PC-9 (cell line): Measurements from ENCODE around the gene EXOSC5. TPM values are rescaled to one million over a fixed set of nuclear protein-coding genes. Genes with fewer than 3 reads are reported as not detected.

Experiments
- BruUV-seq: library from RNA; stranded (reverse); fragments of 400-500 nt; replicated peaks from 2 replicates; lab custom pipeline; 2021; lab: Mats Ljungman, UMichigan
- CTCF ChIA-PET: fragments of 300-600 bp; sonication (Branson Sonifier 250); formaldehyde crosslinking; loops from one replicate; lab custom pipeline; 2022; ENCODE audit warnings: antibody characterized with exemption; lab: Charles Lee
- POLR2A ChIA-PET: fragments of 300-600 bp; sonication (Branson Sonifier 250); formaldehyde crosslinking; loops from one replicate; lab custom pipeline; 2022; ENCODE audit warnings: antibody characterized with exemption; ENCODE audit not compliant: unreplicated experiment; lab: Charles Lee
- DNase-seq, 2 experiments: peaks; one replicate each; pipeline versions ENCODE4 v3.0.0 to v3.0.0-alpha.2; 2015 to 2022; ENCODE audit warnings: mixed read lengths in 1 of 2
- H2AFZ ChIP-seq: fragments of 200-600 bp; sonication (generic); 2 replicates; pipeline ENCODE4 v1.8.1; 2017; ENCODE audit warnings: antibody characterized with exemption
- H3F3A ChIP-seq: fragments of 200-600 bp; sonication (generic); 2 replicates; pipeline ENCODE4 v1.8.1; 2017; ENCODE audit warnings: antibody characterized with exemption, mild to moderate bottlenecking, low read depth; ENCODE audit not compliant: insufficient read depth
- H3K27ac ChIP-seq: fragments of 200-600 bp; sonication (generic); 2 replicates; pipeline ENCODE4 v1.6.1; 2016; ENCODE audit warnings: mixed run types
- H3K27me3 ChIP-seq: fragments of 200-600 bp; sonication (generic); 2 replicates; pipeline ENCODE4 v1.6.1; 2016; ENCODE audit warnings: low read depth, mixed run types; ENCODE audit not compliant: insufficient read depth
- H3K36me3 ChIP-seq: fragments of 200-600 bp; sonication (generic); 2 replicates; pipeline ENCODE4 v1.6.1; 2016; ENCODE audit warnings: low read depth, mixed run types
- H3K4me1 ChIP-seq: fragments of 200-600 bp; sonication (generic); replicated peaks from 2 replicates; pipeline ENCODE4 v1.6.1; 2016; ENCODE audit warnings: mixed run types; ENCODE audit not compliant: insufficient read depth
- H3K4me2 ChIP-seq: fragments of 200-600 bp; sonication (generic); 2 replicates; pipeline ENCODE4 v1.6.1; 2017; ENCODE audit warnings: mixed run types
- H3K4me3 ChIP-seq: fragments of 200-600 bp; sonication (generic); 2 replicates; pipeline ENCODE4 v1.6.1; 2016; ENCODE audit warnings: mixed run types
- H3K79me2 ChIP-seq: fragments of 200-600 bp; sonication (generic); 2 replicates; pipeline ENCODE4 v1.6.1; 2017; ENCODE audit warnings: low read depth, mixed run types
- H3K9me2 ChIP-seq: fragments of 200-600 bp; sonication (generic); 2 replicates; pipeline ENCODE4 v1.8.1; 2017; ENCODE audit warnings: mild to moderate bottlenecking; ENCODE audit not compliant: insufficient read depth
- H3K9me3 ChIP-seq: fragments of 200-600 bp; sonication (generic); 2 replicates; pipeline ENCODE4 v1.8.1; 2016; ENCODE audit warnings: low read depth; ENCODE audit not compliant: insufficient read depth
- H4K20me1 ChIP-seq: fragments of 200-600 bp; sonication (generic); 2 replicates; pipeline ENCODE4 v1.8.1; 2017; ENCODE audit not compliant: insufficient read depth
- CTCF ChIP-seq: fragments of 200-600 bp; sonication (generic); conservative IDR thresholded peaks from 2 replicates; pipeline ENCODE4 v1.6.1; 2017; ENCODE audit warnings: mixed run types, antibody characterized with exemption, mild to moderate bottlenecking, moderate library complexity
- EZH2 ChIP-seq: fragments of 200-600 bp; sonication (generic); IDR thresholded peaks from 2 replicates; pipeline ENCODE4 v1.8.0; 2017; ENCODE audit warnings: antibody characterized with exemption, low read depth
- intact Hi-C: fragments of 100-400 bp; cut with micrococcal nuclease; formaldehyde crosslinking; loops from one replicate; pipeline ENCODE4 v1.10.0; 2022; ENCODE audit not compliant: unreplicated experiment
- total RNA-seq: library from RNA; stranded (reverse); gene quantifications from 2 replicates; pipeline ENCODE4 v1.2.3, GENCODE V29; 2021

EXOSC5 gene
- total RNA-seq, 1 experiment from 2014 or later: 37.7 TPM

DNA sequence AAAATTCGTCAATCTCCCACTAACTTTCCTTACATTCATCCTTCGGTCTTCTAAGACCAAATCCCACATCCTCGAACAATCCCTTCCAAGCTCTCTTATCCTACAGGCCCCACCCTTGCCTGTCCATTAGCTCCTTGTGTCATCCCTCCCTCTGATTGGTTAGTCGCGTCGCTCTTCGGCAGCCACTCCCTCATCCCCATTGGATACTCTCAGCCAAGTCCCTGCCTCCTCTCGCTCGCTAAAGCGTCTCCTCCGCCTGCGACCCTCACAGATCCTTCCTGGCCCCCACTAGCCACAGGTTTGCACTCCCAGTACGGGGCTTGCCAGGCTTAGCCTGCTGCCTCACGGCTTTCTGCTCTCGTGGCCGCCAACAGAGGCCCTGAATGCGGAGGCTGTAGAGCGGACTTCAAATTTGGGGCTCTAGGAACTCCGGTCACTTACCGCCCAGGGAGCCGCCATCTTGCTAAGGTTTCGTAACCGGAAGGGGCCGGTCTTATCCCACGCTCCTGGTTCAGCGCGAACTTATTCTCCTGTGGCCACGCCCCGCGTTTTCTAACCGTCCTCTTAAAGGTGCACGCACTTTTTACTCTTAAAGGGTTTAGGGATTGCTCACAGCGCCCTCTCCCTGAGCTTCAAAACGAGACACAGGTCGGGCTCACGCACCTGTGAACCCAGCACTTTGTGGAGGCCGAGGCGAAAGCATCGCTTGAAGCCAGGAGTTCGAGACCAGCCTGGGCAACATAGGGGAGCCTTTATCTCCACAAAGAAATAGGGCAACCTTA is 42.5 kb upstream of the EXOSC5 start, which contains the start of gene DMAC2:
Gene DMAC2 (minus strand): TSS at position 472 of the 782 bp plus-strand sequence. CDS start 13 bp downstream, at position 459.
- POLR2A ChIA-PET: interaction anchor here (0.5 to 1.0 kb wide), 13 partner anchors 12 to 1273 kb away, joined by 3 to 25 read pairs (median 6); partner anchors contain the start of genes AXL and B3GNT8
- CTCF ChIA-PET: interaction anchor here (0.5 to 1.0 kb wide), 3 partner anchors 9 to 664 kb away, joined by 3 to 4 read pairs (median 3); no protein-coding TSS in a partner anchor
- intact Hi-C loops: loop anchor here (10.0 kb wide), 1 partner anchor 85 kb away; the partner anchor contains the start of gene TGFB1
- BruUV-seq: TSS peak; percentile 89
- Histone ChIP-seq H3K36me3 (no peaks in the 10 kb centered on the region), H3F3A (no peaks in the 10 kb centered on the region; the same call in 1 of the 2 replicates), H3K9me2 (no peaks in the 10 kb centered on the region), H3K4me3 (peak within 1 kb of the TSS; percentile 76), H3K9me3 (no peaks in the 10 kb centered on the region; the same call in 1 of the 2 replicates), H2AFZ (peak within 1 kb of the TSS; percentile 87), H3K79me2 (peaks cover 6% of the 10 kb centered on the region; the same call in 1 of the 2 replicates), H3K27me3 (peaks cover 7% of the 10 kb centered on the region; the same call in 1 of the 2 replicates), H4K20me1 (no peaks in the 10 kb centered on the region), H3K27ac (peak within 1 kb of the TSS; percentile 77), H3K4me1 (peaks cover 7% of the 10 kb centered on the region; the same call in 1 of the 2 replicates), H3K4me2 (peak within 1 kb of the TSS; percentile 87)
- peak; percentile 91 to 94 for DNase-seq
- TF ChIP-seq CTCF: peak; percentile 61; the same call in 1 of the 2 replicates
- TF ChIP-seq EZH2: no peak

GRCh38 chr19:41437944-41438574 is 40.9 kb upstream of the EXOSC5 start:
- intact Hi-C loops: loop anchor here (10.0 kb wide), 1 partner anchor 83 kb away; the partner anchor contains the start of gene TGFB1
- POLR2A ChIA-PET: no interaction called here

More at GRCh38 chr19:41437944-41438574, 40.9 kb upstream of the EXOSC5 start:
- Histone ChIP-seq H3K4me3 (no peak overlapping the region), H3K9me2 (no peaks in the 10 kb centered on the region), H3K36me3 (no peaks in the 10 kb centered on the region), H2AFZ (no peak overlapping the region), H3K79me2 (peaks cover 6% of the 10 kb centered on the region; the same call in 1 of the 2 replicates), H4K20me1 (no peaks in the 10 kb centered on the region), H3K4me2 (no peak overlapping the region), H3K4me1 (peaks cover 7% of the 10 kb centered on the region; the same call in 1 of the 2 replicates), H3F3A (peaks cover 3% of the 10 kb centered on the region; the same call in 1 of the 2 replicates), H3K27me3 (no peaks in the 10 kb centered on the region), H3K27ac (no peak overlapping the region), H3K9me3 (no peaks in the 10 kb centered on the region; the same call in 1 of the 2 replicates)
- no TSS peak for BruUV-seq
- no peak for DNase-seq
- CTCF ChIA-PET: interaction anchor here (0.5 kb wide), 1 partner anchor 72 kb away, joined by 7 read pairs; no protein-coding TSS in a partner anchor
- TF ChIP-seq CTCF (no peak), EZH2 (no peak)
